GM12878 (cell line): ENCODE results near the gene HOXC12. TPM values are rescaled to one million over a fixed set of nuclear protein-coding genes. Genes with fewer than 3 reads are reported as not detected.
A peak's percentile ranks its signal among the peaks of the same experiment; 100 is the strongest.

Experiments used
- ATAC-seq: fragments of 200-7000 bp; cut with Tn5 transposase; 3 replicates; pipeline ENCODE4 v1.9.1; 2020; ENCODE audit warnings: mild to moderate bottlenecking, moderate library complexity
- BruUV-seq: library from RNA; stranded (reverse); fragments of 400-500 nt; replicated peaks from 2 replicates; lab custom pipeline; 2021; lab: Mats Ljungman, UMichigan
- CTCF ChIA-PET: fragments of 300-600 bp; sonication (Branson Sonifier 250); formaldehyde crosslinking; extraction: SDS; loops from one replicate; lab custom pipeline; 2021; ENCODE audit warnings: inconsistent platforms; lab: Yijun Ruan, JAX
- POLR2A ChIA-PET: fragments of 350-600 bp; formaldehyde crosslinking; extraction: SDS; loops from one replicate; lab custom pipeline; 2021; ENCODE audit warnings: inconsistent platforms; lab: Charles Lee
- RAD21 ChIA-PET: fragments of 300-600 bp; sonication (Branson Sonifier 250); formaldehyde crosslinking; loops from one replicate; lab custom pipeline; 2023; ENCODE audit warnings: antibody characterized with exemption; ENCODE audit not compliant: unreplicated experiment; lab: Charles Lee
- SMC1A ChIA-PET: fragments of 300-600 bp; sonication (Branson Sonifier 250); formaldehyde crosslinking; loops from one replicate; lab custom pipeline; 2023; ENCODE audit not compliant: unreplicated experiment, uncharacterized antibody; lab: Charles Lee
- DNase-seq: peaks from one replicate; pipeline ENCODE4 v3.0.0-alpha.2; 2011; ENCODE audit warnings: low read depth, low spot score
- FAIRE-seq: peaks from 3 replicates; lab custom pipeline; 2011; peaks lifted over from hg19 to GRCh38; lab: Jason Lieb, UNC
- H2AFZ ChIP-seq: 2 replicates; pipeline ENCODE4 v1.6.0; 2011; ENCODE audit warnings: low read depth, low read length, control low read depth; ENCODE audit not compliant: control insufficient read depth
- H3K27ac ChIP-seq: 2 replicates; pipeline ENCODE4 v1.5.1; 2011; ENCODE audit warnings: control low read depth; ENCODE audit not compliant: control insufficient read depth, insufficient read depth
- H3K27me3 ChIP-seq, 2 experiments: replicated peaks in 1 of 2; 2 replicates each; pipeline versions ENCODE4 v1.6.0 to v1.6.1; 2011; ENCODE audit warnings: low read length in 1 of 2; ENCODE audit not compliant: control insufficient read depth in 2 of 2, insufficient read depth in 2 of 2
- H3K36me3 ChIP-seq, 2 experiments: 2 replicates each; pipeline ENCODE4 v1.5.1; 2011; ENCODE audit warnings: low read length in 1 of 2; ENCODE audit not compliant: control insufficient read depth in 2 of 2, insufficient read depth in 2 of 2
- H3K4me1 ChIP-seq: 2 replicates; pipeline ENCODE4 v1.6.1; 2011; ENCODE audit warnings: mild to moderate bottlenecking, low read length, moderate library complexity, mixed read lengths; ENCODE audit not compliant: control insufficient read depth, insufficient read depth
- H3K4me2 ChIP-seq: 2 replicates; pipeline ENCODE4 v1.6.0; 2011; ENCODE audit warnings: control low read depth; ENCODE audit not compliant: control insufficient read depth, insufficient read depth
- H3K4me3 ChIP-seq: fragments of 200-600 bp; sonication (generic); 2 replicates; pipeline ENCODE4 v1.5.1; 2016
- H3K79me2 ChIP-seq: 2 replicates; pipeline ENCODE4 v1.6.0; 2011; ENCODE audit warnings: low read length; ENCODE audit not compliant: control insufficient read depth, insufficient read depth
- H3K9ac ChIP-seq: 2 replicates; pipeline ENCODE4 v1.8.0; 2011; ENCODE audit warnings: low read length, control low read depth, mixed read lengths; ENCODE audit not compliant: control insufficient read depth, insufficient read depth
- H3K9me3 ChIP-seq: replicated peaks from 3 replicates; pipeline ENCODE4 v1.5.1; 2011; ENCODE audit warnings: mild to moderate bottlenecking, low read length; ENCODE audit not compliant: control insufficient read depth, insufficient read depth
- H4K20me1 ChIP-seq: 2 replicates; pipeline ENCODE4 v1.6.0; 2011; ENCODE audit not compliant: control insufficient read depth, insufficient read depth
- ATF3 ChIP-seq: IDR thresholded peaks from 2 replicates; pipeline ENCODE4 v1.6.1; 2011; ENCODE audit warnings: low read depth, mild to moderate bottlenecking, low read length, moderate library complexity, borderline replicate concordance; ENCODE audit errors: extremely low read depth
- BHLHE40 ChIP-seq, 2 experiments: fragments of 450-650 bp in 1 of 2; IDR thresholded peaks; 2 replicates each; pipeline ENCODE4 v1.6.1; 2011 to 2017; ENCODE audit warnings: low read depth in 2 of 2, borderline replicate concordance in 1 of 2, improper control_type of control experiment in 1 of 2, low read length in 1 of 2, mild to moderate bottlenecking in 1 of 2
- CHD1 ChIP-seq: IDR thresholded peaks from 2 replicates; pipeline ENCODE4 v1.6.1; 2012; ENCODE audit warnings: low read depth, low read length, improper control_type of control experiment
- EGR1 ChIP-seq, 2 experiments: IDR thresholded peaks; 1 replicate in 1 of 2; 2 replicates in 1 of 2; pipeline ENCODE4 v1.6.1; 2011 to 2012; ENCODE audit warnings: low read depth in 2 of 2, low read length in 2 of 2, borderline replicate concordance in 1 of 2, mild to moderate bottlenecking in 1 of 2, moderate library complexity in 1 of 2
- HCFC1 ChIP-seq: fragments of 150-350 bp; IDR thresholded peaks from 2 replicates; pipeline ENCODE4 v1.6.1; 2014; ENCODE audit warnings: low read length
- IRF5 ChIP-seq: fragments of 450-650 bp; IDR thresholded peaks from 2 replicates; pipeline ENCODE4 v1.6.1; 2017; ENCODE audit warnings: borderline replicate concordance
- MYB ChIP-seq: fragments of 150-350 bp; IDR thresholded peaks from 2 replicates; pipeline ENCODE4 v1.6.1; 2014; ENCODE audit warnings: mild to moderate bottlenecking, low read depth, low read length, borderline replicate concordance
- NFYB ChIP-seq: IDR thresholded peaks from 2 replicates; pipeline ENCODE4 v1.6.1; 2011; ENCODE audit warnings: low read depth, mild to moderate bottlenecking, low read length, improper control_type of control experiment, moderate library complexity; ENCODE audit not compliant: insufficient read depth
- PAX8 ChIP-seq: fragments of 450-650 bp; IDR thresholded peaks from 2 replicates; pipeline ENCODE4 v1.6.1; 2017; ENCODE audit warnings: mild to moderate bottlenecking, moderate library complexity
- PML ChIP-seq: IDR thresholded peaks from 2 replicates; pipeline ENCODE4 v1.6.1; 2012; ENCODE audit warnings: low read length, inconsistent platforms
- PRDM15 ChIP-seq: fragments of 450-650 bp; formaldehyde crosslinking; IDR thresholded peaks from 2 replicates; pipeline ENCODE4 v1.4.0; 2020; ENCODE audit warnings: mild to moderate bottlenecking, moderate library complexity
- RAD51 ChIP-seq: fragments of 450-650 bp; IDR thresholded peaks from 2 replicates; pipeline ENCODE4 v1.6.1; 2016; ENCODE audit warnings: moderate library complexity, mild to moderate bottlenecking, inconsistent platforms
- SMARCA5 ChIP-seq: fragments of 450-650 bp; IDR thresholded peaks from 2 replicates; pipeline ENCODE4 v1.6.1; 2017; ENCODE audit warnings: mild to moderate bottlenecking
- SP1 ChIP-seq: IDR thresholded peaks from one replicate; pipeline ENCODE4 v1.6.1; 2011; ENCODE audit warnings: low read depth, low read length
- SREBF2 ChIP-seq: IDR thresholded peaks from 2 replicates; pipeline ENCODE4 v1.6.1; 2012; ENCODE audit warnings: mild to moderate bottlenecking, low read length
- USF1 ChIP-seq: IDR thresholded peaks from 2 replicates; pipeline ENCODE4 v1.6.1; 2011; ENCODE audit warnings: borderline replicate concordance, low read depth, mild to moderate bottlenecking, moderate library complexity, mixed read lengths, low read length; ENCODE audit not compliant: insufficient read depth; ENCODE audit errors: extremely low read length
- ZNF207 ChIP-seq: fragments of 450-650 bp; IDR thresholded peaks from 2 replicates; pipeline ENCODE4 v1.6.1; 2014; ENCODE audit warnings: antibody characterized with exemption, mild to moderate bottlenecking, borderline replicate concordance
- WGBS: methylation state at CpG from one replicate; pipeline ENCODE4 v1.1.6; 2016; ENCODE audit warnings: low lambda C conversion rate; ENCODE audit not compliant: insufficient replicate concordance, insufficient coverage; ENCODE audit errors: missing lambda C conversion rate; 5-methylcytosine and 5-hydroxymethylcytosine counted together
- in situ Hi-C: fragments of 300-500 bp; cut with MboI; formaldehyde crosslinking; loops from 9 replicates; pipeline ENCODE4 v1.14.3; 2018; ENCODE audit warnings: mixed read lengths
- intact Hi-C: fragments of 100-400 bp; cut with micrococcal nuclease; formaldehyde crosslinking; loops from one replicate; pipeline ENCODE4 v1.14.2; 2022; ENCODE audit not compliant: unreplicated experiment
- polyA plus RNA-seq, 11 experiments: library from polyadenylated mRNA; depleted of rRNA in 4 of 11; unstranded in 6 of 11; stranded (reverse) in 5 of 11; fragments of >200 nt; fragmentation: Nextera tagmentation in 4 of 11; fragmentation: Illumina TruSeq in 1 of 11; extraction: Ambion mirVana in 4 of 11; extraction: Trizol in 1 of 11; gene quantifications; 1 replicate in 1 of 11; 2 replicates in 10 of 11; pipeline versions ENCODE4 v1.2.1 to v1.2.3, GENCODE V29; 2011 to 2016; ENCODE audit warnings: inconsistent platforms in 2 of 11, missing spikeins in 2 of 11, low read depth in 1 of 11
- total RNA-seq, 4 experiments: library from RNA; depleted of rRNA in 3 of 4; stranded (reverse); fragments of >200 nt in 3 of 4; fragmentation: Illumina TruSeq in 1 of 4; extraction: Trizol in 1 of 4; gene quantifications; 2 replicates each; pipeline versions ENCODE4 v1.2.1 to v1.2.3, GENCODE V29; 2013 to 2021

Gene HOXC12
- total and polyA plus RNA-seq, 10 of the 15 experiments (the other 5 are each of a cell fraction or from before 2014, with no cell fraction given) = not detected

- Histone ChIP-seq H4K20me1 (no peaks in the 10 kb centered on the region; the same call in 1 of the 2 replicates), H3K4me2 (no peak within 1 kb of the TSS), H3K9ac (no peak within 1 kb of the TSS), H3K4me1 (no peaks in the 10 kb centered on the region), H3K9me3 (no peaks in the 10 kb centered on the region; the same call in 1 of the 3 replicates), H3K36me3 (no peaks in the 10 kb centered on the region), H3K27ac (no peak within 1 kb of the TSS), H2AFZ (no peak within 1 kb of the TSS), H3K79me2 (no peaks in the 10 kb centered on the region), H3K27me3 (peaks cover 20 to 38% of the 10 kb centered on the region in 2 experiments), H3K4me3 (no peak within 1 kb of the TSS)
- DNase-seq (no peak), FAIRE-seq (no peak), ATAC-seq (peak; percentile 31; the same call in 1 of the 3 replicates)
- in situ Hi-C loops (no loop called here), intact Hi-C loops (no loop called here)
- BruUV-seq = no TSS peak
- CTCF ChIA-PET = interaction anchor here (0.7 kb wide), 1 partner anchor 14 kb away, joined by 3 read pairs; no protein-coding TSS in a partner anchor
- POLR2A ChIA-PET = no interaction called here
- RAD21 ChIA-PET = no interaction called here
- 53% methylated on average over 53 of the region's 56 CpGs for WGBS
- SMC1A ChIA-PET = no interaction called here
- TF ChIP-seq SREBF2 (no peak), EGR1 (IDR thresholded peaks at IDR 0.05; ENCODE audit: borderline replicate concordance in 1 of 2, low read depth in 2 of 2, low read length in 2 of 2) (no peak), SMARCA5 (no peak), ATF3 (peak; percentile 76; the same call in 1 of the 2 replicates), PRDM15 (CRISPR knock-in tag) (no peak), USF1 (peak; percentile 79), ZNF207 (no peak), CHD1 (no peak), PAX8 (no peak), RAD51 (peak; percentile 54; the same call in 1 of the 2 replicates), PML (no peak), BHLHE40 (IDR thresholded peaks at IDR 0.05; ENCODE audit: borderline replicate concordance in 1 of 2, low read depth in 2 of 2, low read length in 1 of 2) (peak in 1 of 2 experiments; percentile 49; a peak in 2 of 4 replicates), SP1 (no peak), IRF5 (no peak), MYB (no peak), NFYB (no peak), HCFC1 (no peak)
Measured at GRCh38 chr12:53938326-53939140, 16.2 kb upstream of the HOXC12 start, which contains the start of gene HOXC13. Gene HOXC13 (plus strand): TSS chr12:53938831. CDS start chr12:53938907, 76 bp downstream.
